ENCODE results near the gene ESF1. TPM values are rescaled to one million over a fixed set of nuclear protein-coding genes. Genes with fewer than 3 reads are reported as not detected.

ESF1 gene
- total RNA-seq, 1 experiment from 2014 or later = 22.7 TPM

DNA sequence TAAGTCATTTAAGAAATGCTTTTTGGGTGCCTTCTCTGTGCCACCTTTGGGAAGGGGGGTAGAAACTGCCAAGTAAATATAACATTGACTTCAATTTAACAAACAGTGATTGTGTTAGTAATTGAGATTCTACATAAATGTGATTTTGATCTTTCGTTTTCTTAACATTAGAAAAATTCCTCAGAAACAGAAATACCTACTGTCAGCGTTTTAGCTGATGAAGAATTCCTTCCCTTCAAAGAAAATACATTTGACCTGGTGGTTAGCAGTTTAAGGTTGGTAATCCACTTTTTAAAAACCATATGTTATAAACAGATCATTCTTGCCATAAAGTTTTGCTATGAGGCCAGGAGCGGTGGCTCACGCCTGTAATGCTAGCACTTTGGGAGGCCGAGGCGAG lies 9.9 kb upstream of the ESF1 start:
- peaks cover 54% of the 10 kb centered on the region for H3K36me3 Mint-ChIP-seq (ENCODE audit: insufficient read depth, unreplicated experiment)
- peaks cover 11% of the 10 kb centered on the region for H3K4me1 Mint-ChIP-seq (ENCODE audit: low read depth, unreplicated experiment)
- H3K27me3 Mint-ChIP-seq (ENCODE audit: insufficient read depth, unreplicated experiment) = no peaks in the 10 kb centered on the region
- Histone ChIP-seq H3K4me3 (ENCODE audit: low read depth, low read length) (no peak overlapping the region), H3K36me3 (ENCODE audit: control insufficient read depth, insufficient read depth, low read length) (peaks cover 2% of the 10 kb centered on the region; the same call in 1 of the 2 replicates), H3K4me1 (peaks cover 7% of the 10 kb centered on the region; the same call in 1 of the 2 replicates), H3K9me3 (no peaks in the 10 kb centered on the region), H3K27me3 (replicated peaks; ENCODE audit: control insufficient read depth, insufficient read depth, low read length) (no peaks in the 10 kb centered on the region)
- H3K27ac Mint-ChIP-seq (ENCODE audit: unreplicated experiment) = no peak overlapping the region
- TF ChIP-seq, protein P1, sequence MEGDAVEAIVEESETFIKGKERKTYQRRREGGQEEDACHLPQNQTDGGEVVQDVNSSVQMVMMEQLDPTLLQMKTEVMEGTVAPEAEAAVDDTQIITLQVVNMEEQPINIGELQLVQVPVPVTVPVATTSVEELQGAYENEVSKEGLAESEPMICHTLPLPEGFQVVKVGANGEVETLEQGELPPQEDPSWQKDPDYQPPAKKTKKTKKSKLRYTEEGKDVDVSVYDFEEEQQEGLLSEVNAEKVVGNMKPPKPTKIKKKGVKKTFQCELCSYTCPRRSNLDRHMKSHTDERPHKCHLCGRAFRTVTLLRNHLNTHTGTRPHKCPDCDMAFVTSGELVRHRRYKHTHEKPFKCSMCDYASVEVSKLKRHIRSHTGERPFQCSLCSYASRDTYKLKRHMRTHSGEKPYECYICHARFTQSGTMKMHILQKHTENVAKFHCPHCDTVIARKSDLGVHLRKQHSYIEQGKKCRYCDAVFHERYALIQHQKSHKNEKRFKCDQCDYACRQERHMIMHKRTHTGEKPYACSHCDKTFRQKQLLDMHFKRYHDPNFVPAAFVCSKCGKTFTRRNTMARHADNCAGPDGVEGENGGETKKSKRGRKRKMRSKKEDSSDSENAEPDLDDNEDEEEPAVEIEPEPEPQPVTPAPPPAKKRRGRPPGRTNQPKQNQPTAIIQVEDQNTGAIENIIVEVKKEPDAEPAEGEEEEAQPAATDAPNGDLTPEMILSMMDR (IDR thresholded peaks at IDR 0.05; ENCODE audit: insufficient read depth in 1 of 2, low read depth in 1 of 2, low read length in 1 of 2, severe bottlenecking in 1 of 2, unreplicated experiment in 1 of 2) = no peak
- ChIA-PET CTCF (no interaction called here), POLR2A (no interaction called here)
- no TSS peak for BruUV-seq (replicated peaks)
- intact Hi-C loops (cut with micrococcal nuclease; ENCODE audit: unreplicated experiment) = no loop called here
- no peak overlapping the region for H3K4me3 Mint-ChIP-seq (ENCODE audit: unreplicated experiment)
- no peaks in the 10 kb centered on the region for H3K9me3 Mint-ChIP-seq (ENCODE audit: unreplicated experiment)
- DNase-seq = no peak

DNA sequence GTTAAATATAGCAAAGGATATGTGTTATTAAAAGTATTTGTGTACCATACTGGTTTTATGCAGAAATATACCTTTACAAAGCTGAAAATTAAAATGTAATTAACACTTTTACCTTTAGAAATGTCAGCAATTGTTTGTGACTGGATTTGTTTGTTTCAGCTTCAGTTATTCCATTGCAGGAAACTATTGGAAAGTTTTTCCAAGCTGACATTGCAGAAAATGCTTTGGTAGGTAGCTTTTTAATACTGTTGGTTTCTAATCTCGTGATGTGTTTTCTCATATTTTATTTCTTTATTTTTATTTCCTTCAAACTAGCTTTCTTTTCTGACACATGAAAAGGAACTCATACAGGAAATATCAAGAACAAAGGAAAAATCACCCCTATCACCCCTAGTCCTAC lies 8.3 kb upstream of the ESF1 start:
- Mint-ChIP-seq H3K27ac (ENCODE audit: unreplicated experiment) (no peak overlapping the region), H3K27me3 (ENCODE audit: insufficient read depth, unreplicated experiment) (no peaks in the 10 kb centered on the region), H3K36me3 (ENCODE audit: insufficient read depth, unreplicated experiment) (peaks cover 52% of the 10 kb centered on the region), H3K4me1 (ENCODE audit: low read depth, unreplicated experiment) (no peaks in the 10 kb centered on the region), H3K4me3 (ENCODE audit: unreplicated experiment) (no peak overlapping the region), H3K9me3 (ENCODE audit: unreplicated experiment) (no peaks in the 10 kb centered on the region)
- TF ChIP-seq, protein P1 (IDR thresholded peaks at IDR 0.05; ENCODE audit: insufficient read depth in 1 of 2, low read depth in 1 of 2, low read length in 1 of 2, severe bottlenecking in 1 of 2, unreplicated experiment in 1 of 2) = no peak
- Histone ChIP-seq H3K9me3 (no peaks in the 10 kb centered on the region), H3K36me3 (ENCODE audit: control insufficient read depth, insufficient read depth, low read length) (peaks cover 2% of the 10 kb centered on the region; the same call in 1 of the 2 replicates), H3K4me1 (no peaks in the 10 kb centered on the region), H3K27me3 (replicated peaks; ENCODE audit: control insufficient read depth, insufficient read depth, low read length) (no peaks in the 10 kb centered on the region), H3K4me3 (ENCODE audit: low read depth, low read length) (no peak overlapping the region)
- ChIA-PET POLR2A (no interaction called here), CTCF (no interaction called here)
- BruUV-seq (replicated peaks) = no TSS peak
- no peak for DNase-seq
- intact Hi-C loops (cut with micrococcal nuclease; ENCODE audit: unreplicated experiment) = no loop called here

DNA sequence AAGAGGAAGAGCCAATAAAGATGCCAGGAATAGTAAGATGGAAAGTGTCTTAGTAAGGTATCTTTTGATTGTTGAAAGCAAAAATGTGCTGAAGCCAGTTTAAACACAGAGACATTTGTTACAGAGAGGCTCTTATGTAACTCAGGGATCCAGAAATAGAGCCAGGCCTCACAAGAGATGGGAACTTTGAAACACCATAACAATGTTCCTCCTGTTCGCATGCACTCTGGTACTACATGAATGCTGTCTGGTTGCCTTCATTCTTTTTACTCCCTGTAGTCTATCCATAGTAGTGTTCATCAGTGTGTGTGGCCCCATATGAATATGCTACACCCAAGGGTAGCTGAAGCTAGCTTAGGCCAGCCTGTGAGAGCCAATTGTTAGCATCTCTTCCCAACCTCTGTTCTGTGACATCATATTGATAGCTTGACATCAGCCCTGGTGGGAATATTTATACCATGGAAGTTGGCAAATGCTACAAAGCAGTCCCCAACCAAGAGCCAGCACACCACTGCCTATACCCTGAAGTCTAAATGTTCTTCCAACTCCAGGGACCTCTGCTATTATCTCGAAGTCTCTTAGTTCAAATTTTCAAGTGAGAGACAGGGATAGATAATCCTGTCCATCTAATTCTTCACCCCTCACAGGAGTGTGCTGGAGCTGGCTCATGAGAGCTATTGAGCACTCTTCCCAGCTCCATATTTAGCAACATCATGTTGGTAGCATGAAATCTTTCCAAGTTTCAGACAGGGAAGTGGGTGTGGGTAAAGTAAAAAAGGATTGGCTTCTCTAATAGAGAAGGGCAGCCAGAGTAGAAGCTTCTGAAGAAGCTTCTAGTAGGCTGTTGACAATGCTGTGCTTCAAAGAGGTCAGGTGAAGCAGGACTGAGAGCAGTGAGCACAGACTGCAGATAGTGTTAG lies 7.1 kb upstream of the ESF1 start:
- Mint-ChIP-seq H3K27me3 (ENCODE audit: insufficient read depth, unreplicated experiment) (no peaks in the 10 kb centered on the region), H3K9me3 (ENCODE audit: unreplicated experiment) (no peaks in the 10 kb centered on the region), H3K27ac (ENCODE audit: unreplicated experiment) (no peak overlapping the region), H3K4me3 (ENCODE audit: unreplicated experiment) (no peak overlapping the region), H3K36me3 (ENCODE audit: insufficient read depth, unreplicated experiment) (peaks cover 52% of the 10 kb centered on the region), H3K4me1 (ENCODE audit: low read depth, unreplicated experiment) (peaks cover under 1% of the 10 kb centered on the region)
- ChIA-PET POLR2A (no interaction called here), CTCF (no interaction called here)
- intact Hi-C loops (cut with micrococcal nuclease; ENCODE audit: unreplicated experiment) = no loop called here
- BruUV-seq (replicated peaks) = no TSS peak
- H3K4me3 ChIP-seq (ENCODE audit: low read depth, low read length) = no peak overlapping the region
- peaks cover 2% of the 10 kb centered on the region; the same call in 1 of the 2 replicates for H3K36me3 ChIP-seq (ENCODE audit: control insufficient read depth, insufficient read depth, low read length)
- no peaks in the 10 kb centered on the region for H3K27me3 ChIP-seq (replicated peaks; ENCODE audit: control insufficient read depth, insufficient read depth, low read length)
- H3K9me3 ChIP-seq = no peaks in the 10 kb centered on the region
- DNase-seq = no peak
- H3K4me1 ChIP-seq = 0 out of 2 replicates have a peak, but pooled peaks cover 2% of the 10 kb centered on the region
- TF ChIP-seq, protein P1 (IDR thresholded peaks at IDR 0.05; ENCODE audit: insufficient read depth in 1 of 2, low read depth in 1 of 2, low read length in 1 of 2, severe bottlenecking in 1 of 2, unreplicated experiment in 1 of 2) = no peak

Measured in Caco-2 (cell line).